ENCODE data around the gene WDR59. TPM values are rescaled to one million over a fixed set of nuclear protein-coding genes. Genes with fewer than 3 reads are reported as not detected.
A peak's percentile ranks its signal among the peaks of the same experiment; 100 is the strongest.

The WDR59 gene
- total and polyA plus RNA-seq, 2 donors from 2014 or later: 32.6 to 60.0 TPM

GRCh38 chr16:75002474-75002873, 17.6 kb upstream of the WDR59 start:
- H3K27ac ChIP-seq (ENCODE audit: low read depth in 2 of 2, low read length in 2 of 2): no peak overlapping the region
- FAIRE-seq (no peak), DNase-seq (no peak)
- H3K36me3 ChIP-seq (ENCODE audit: control insufficient read depth in 2 of 3, insufficient read depth in 3 of 3, low read length in 3 of 3): no peaks in the 10 kb centered on the region
- TF ChIP-seq CTCF (IDR thresholded peaks at IDR 0.05; ENCODE audit: borderline replicate concordance, extremely low read depth, insufficient read depth): no peak
- no peak overlapping the region for H3K9ac ChIP-seq (ENCODE audit: low read length in 3 of 3)
- no peaks in the 10 kb centered on the region for H3K9me3 ChIP-seq (ENCODE audit: control insufficient read depth in 2 of 3, insufficient read depth in 1 of 3, low read length in 3 of 3)
- intact Hi-C loops (cut with DNase I): no loop called here
- no peaks in the 10 kb centered on the region for H3K27me3 ChIP-seq (ENCODE audit: control insufficient read depth, insufficient read depth, low read length)
- H3K4me1 ChIP-seq (ENCODE audit: control insufficient read depth in 2 of 3, insufficient read depth in 2 of 3, low read depth in 1 of 3, low read length in 3 of 3): peaks cover 0 to 17% (median 0%) of the 10 kb centered on the region in 3 donors
- H3K4me3 ChIP-seq (ENCODE audit: low read length in 3 of 3): no peak overlapping the region

GRCh38 chr16:75000481-75001081, 15.7 kb upstream of the WDR59 start:
- H3K4me3 ChIP-seq (ENCODE audit: low read length in 3 of 3): peak overlapping the region; percentile 65 to 83 (median 73)
- peak; percentile 18 to 80 (median 27) for DNase-seq
- peak overlapping the region in 1 of 2 donors; percentile 1 for H3K27ac ChIP-seq (ENCODE audit: low read depth in 2 of 2, low read length in 2 of 2)
- H3K9ac ChIP-seq (ENCODE audit: low read length in 3 of 3): peak overlapping the region; percentile 21 to 59 (median 58)
- H3K36me3 ChIP-seq (ENCODE audit: control insufficient read depth in 2 of 3, insufficient read depth in 3 of 3, low read length in 3 of 3): no peaks in the 10 kb centered on the region
- H3K27me3 ChIP-seq (ENCODE audit: control insufficient read depth, insufficient read depth, low read length): no peaks in the 10 kb centered on the region
- H3K4me1 ChIP-seq (ENCODE audit: control insufficient read depth in 2 of 3, insufficient read depth in 2 of 3, low read depth in 1 of 3, low read length in 3 of 3): peaks cover 0 to 17% (median 0%) of the 10 kb centered on the region in 3 donors
- H3K9me3 ChIP-seq (ENCODE audit: control insufficient read depth in 2 of 3, insufficient read depth in 1 of 3, low read length in 3 of 3): no peaks in the 10 kb centered on the region
- FAIRE-seq: no peak
- intact Hi-C loops (cut with DNase I): no loop called here
- TF ChIP-seq CTCF (IDR thresholded peaks at IDR 0.05; ENCODE audit: borderline replicate concordance, extremely low read depth, insufficient read depth): no peak

- Histone ChIP-seq H3K27ac (ENCODE audit: low read depth in 2 of 2, low read length in 2 of 2) (peak overlapping the region in 1 of 2 donors; percentile 47), H3K4me3 (ENCODE audit: low read length in 3 of 3) (peak overlapping the region; percentile 65 to 83 (median 73)), H3K4me1 (ENCODE audit: control insufficient read depth in 2 of 3, insufficient read depth in 2 of 3, low read depth in 1 of 3, low read length in 3 of 3) (peaks cover 0 to 17% (median 0%) of the 10 kb centered on the region in 3 donors), H3K9me3 (ENCODE audit: control insufficient read depth in 2 of 3, insufficient read depth in 1 of 3, low read length in 3 of 3) (no peaks in the 10 kb centered on the region), H3K36me3 (ENCODE audit: control insufficient read depth in 2 of 3, insufficient read depth in 3 of 3, low read length in 3 of 3) (no peaks in the 10 kb centered on the region), H3K27me3 (ENCODE audit: control insufficient read depth, insufficient read depth, low read length) (no peaks in the 10 kb centered on the region), H3K9ac (ENCODE audit: low read length in 3 of 3) (peak overlapping the region in 2 of 3 donors; percentile 21 to 58)
- DNase-seq (peak; percentile 36 to 87 (median 65)), FAIRE-seq (no peak)
- intact Hi-C loops (cut with DNase I): loop anchor here (5.0 kb wide), 1 partner anchor 112 kb away; no protein-coding TSS in a partner anchor
- TF ChIP-seq CTCF (IDR thresholded peaks at IDR 0.05; ENCODE audit: borderline replicate concordance, extremely low read depth, insufficient read depth): no peak
These were observed 14.9 kb upstream of the WDR59 start for GRCh38 chr16:74999609-75000480.
